ENCODE results near the gene RAB11FIP4. TPM values are rescaled to one million over a fixed set of nuclear protein-coding genes. Genes with fewer than 3 reads are reported as not detected.

The RAB11FIP4 gene
- total and polyA plus RNA-seq, 9 of the 15 experiments (the other 6 are each of a cell fraction or from before 2014, with no cell fraction given), result 0.62 to 16.6 (median 8.9) TPM

- TF ChIP-seq ZNF318 (IDR thresholded peaks at IDR 0.05; ENCODE audit: borderline replicate concordance in 1 of 2, low read depth in 1 of 2), result no peak
- no peak for TF ChIP-seq COPS2 (conservative IDR thresholded peaks at IDR 0.05)
- no peak for TF ChIP-seq BRCA1 (IDR thresholded peaks at IDR 0.05)
- TF ChIP-seq BRCA1 (CRISPR knock-in tag; IDR thresholded peaks at IDR 0.05), result no peak
- no peak for TF ChIP-seq AFF4 (CRISPR knock-in tag; IDR thresholded peaks at IDR 0.05)
- no peak for TF ChIP-seq NEUROD1 (IDR thresholded peaks at IDR 0.05; ENCODE audit: borderline replicate concordance, low read depth, low read length, partially characterized antibody)
Observed at GRCh38 chr17:31425282-31426040, 34.0 kb downstream of the RAB11FIP4 start (continued).

Data from K562 (cell line).